Measurements from ENCODE around the gene HOXA10.

HOXA10 gene

GRCh38 chr7:27173956-27174873, at the start of gene HOXA10:
HOXA10 (minus strand) TSS chr7:27174320; CDS start chr7:27174306, 14 bp downstream.
- no peak for DNase-seq (ENCODE audit: low read depth)

DNA sequence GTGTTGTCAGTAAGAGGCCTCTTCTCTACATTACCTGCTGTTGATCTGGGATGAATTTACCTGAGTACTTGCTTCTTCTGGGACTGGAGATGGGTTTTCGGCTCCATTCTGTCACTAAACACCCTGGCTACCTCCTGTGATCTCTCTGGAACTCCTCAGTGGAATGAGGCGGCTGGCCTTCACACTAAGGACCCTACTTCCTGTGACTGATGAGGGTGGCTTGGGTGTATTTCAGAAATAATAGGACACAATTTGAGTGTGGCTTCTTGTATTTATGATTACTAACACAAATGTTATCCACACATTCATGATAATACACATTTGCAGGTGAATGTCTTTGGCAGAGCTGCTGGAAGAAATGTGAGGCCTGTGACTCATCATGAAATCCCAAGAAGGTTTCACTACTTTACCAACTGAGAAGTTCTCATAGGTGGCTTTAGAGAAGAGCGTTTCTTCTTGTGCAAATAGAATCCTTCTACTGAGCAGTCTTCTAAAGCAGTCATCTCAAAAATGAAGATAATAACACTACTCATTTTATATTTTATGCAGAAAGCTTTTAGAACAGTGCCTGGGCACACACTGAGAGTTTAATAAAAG, 47.2 kb upstream of the HOXA10 start:
- DNase-seq (ENCODE audit: low read depth) = no peak

DNA sequence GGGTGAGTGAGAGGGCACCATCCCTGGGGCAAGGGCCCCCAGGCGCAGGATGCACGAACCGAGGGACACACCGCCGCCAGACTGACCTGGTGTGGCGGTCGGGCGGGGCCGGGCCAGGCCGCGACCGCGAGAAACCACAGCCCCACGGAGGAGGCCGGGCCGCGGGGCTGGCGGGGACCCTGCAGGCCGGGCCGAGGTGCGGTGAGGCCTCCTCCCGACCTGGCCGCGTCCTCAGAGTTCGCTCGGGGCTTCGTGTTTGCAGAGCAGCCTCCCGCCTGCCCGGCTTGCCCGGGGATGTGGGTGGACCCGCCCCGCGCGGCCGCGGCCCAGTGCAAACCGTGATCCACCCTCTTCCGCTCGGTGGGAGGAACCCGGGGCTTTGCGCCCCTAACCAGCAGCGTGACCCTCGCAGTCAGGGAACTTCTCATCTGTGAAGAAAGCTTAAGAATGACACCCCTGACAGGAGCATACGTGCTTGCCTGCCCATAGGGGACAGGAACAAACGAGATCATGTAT, 46.4 kb upstream of the HOXA10 start:
- DNase-seq (ENCODE audit: low read depth) = no peak

- DNase-seq (ENCODE audit: low read depth) = no peak
Observed at GRCh38 chr7:27219821-27220220, 45.7 kb upstream of the HOXA10 start.

DNA sequence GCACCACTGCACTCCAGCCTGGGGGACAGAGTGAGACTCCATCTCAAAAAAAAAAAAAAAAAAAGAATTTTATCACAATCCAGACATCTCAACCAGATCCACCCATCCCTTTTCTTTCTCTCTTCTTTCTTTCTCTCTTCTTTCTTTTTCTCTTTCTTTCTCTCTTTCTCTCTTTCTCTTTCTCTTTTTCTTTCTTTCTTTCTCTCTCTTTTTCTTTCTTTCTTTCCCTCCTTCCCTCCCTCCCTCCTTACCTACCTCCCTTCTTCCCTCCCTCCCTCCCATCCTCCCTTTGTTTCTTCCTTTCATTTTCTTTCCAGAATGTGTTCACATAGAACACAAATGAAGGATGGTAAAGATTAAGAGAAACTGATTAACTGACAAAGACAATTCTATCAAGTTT, 43.8 kb upstream of the HOXA10 start:
- DNase-seq (ENCODE audit: low read depth) = no peak

DNA sequence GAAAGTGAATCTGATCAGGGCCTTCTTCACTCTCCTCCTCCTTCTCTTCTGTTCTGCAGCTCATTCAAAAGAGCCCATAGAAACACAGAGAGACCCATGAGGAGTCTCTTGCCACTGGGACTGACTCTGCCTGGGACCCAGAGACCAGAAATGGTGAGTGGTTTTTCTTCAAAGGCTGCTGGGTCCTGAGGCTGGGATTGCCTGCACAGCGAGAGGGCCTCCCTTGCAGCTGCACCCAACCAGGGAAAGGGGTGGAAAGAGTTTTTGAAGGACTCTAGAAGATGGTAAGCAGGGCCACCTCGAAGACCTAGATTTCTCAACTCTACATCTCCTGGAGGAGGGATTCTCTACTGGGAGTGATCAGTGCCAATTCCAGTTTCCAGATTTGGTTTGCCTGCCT, 41.2 kb upstream of the HOXA10 start:
- no peak for DNase-seq (ENCODE audit: low read depth)

GRCh38 chr7:27214239-27214950, 40.3 kb upstream of the HOXA10 start:
- DNase-seq (ENCODE audit: low read depth) = no peak

- DNase-seq (ENCODE audit: low read depth) = no peak
Observed at GRCh38 chr7:27213433-27214238, 39.5 kb upstream of the HOXA10 start.

GRCh38 chr7:27212497-27213432, 38.6 kb upstream of the HOXA10 start:
- DNase-seq (ENCODE audit: low read depth) = no peak

DNA sequence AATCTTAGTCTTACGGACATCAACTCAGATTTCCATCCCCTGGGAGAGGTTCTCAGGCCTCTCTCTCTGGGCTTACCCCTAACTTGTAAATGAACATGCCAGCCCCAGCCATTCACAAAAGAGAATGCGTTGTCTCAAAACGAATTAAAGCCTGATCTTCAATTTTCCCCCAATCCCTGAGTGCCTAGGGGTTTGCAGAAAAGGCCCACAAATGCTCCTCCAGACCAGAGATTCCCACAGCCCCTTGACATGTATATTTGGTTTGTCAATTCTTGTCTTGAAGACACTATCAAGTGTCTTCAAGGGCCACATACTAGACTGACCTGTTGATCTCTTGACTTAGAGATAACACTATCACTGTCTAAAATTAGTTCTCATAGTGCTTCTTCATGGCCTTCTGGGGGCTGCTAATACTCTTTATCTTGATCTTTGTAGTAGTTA, 37.7 kb upstream of the HOXA10 start:
- DNase-seq (ENCODE audit: low read depth) = no peak

DNA sequence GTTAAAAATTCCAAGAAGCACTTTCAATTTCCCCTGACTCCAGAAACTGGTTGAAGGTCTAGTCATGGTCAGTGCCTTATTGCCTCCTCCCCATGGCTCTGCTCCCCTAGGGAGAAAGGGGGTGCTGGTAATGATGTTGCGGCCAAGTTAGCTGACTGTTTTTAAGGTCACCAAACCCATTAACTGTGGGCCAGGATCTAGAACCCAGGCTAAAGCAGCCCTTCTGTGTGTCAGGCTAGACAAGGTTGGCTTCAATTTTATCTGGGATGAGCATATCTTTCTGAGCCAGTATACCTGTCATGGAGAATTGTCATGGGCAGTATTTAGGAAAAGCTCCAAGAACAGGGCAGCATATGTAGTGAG, 36.9 kb upstream of the HOXA10 start:
- no peak for DNase-seq (ENCODE audit: low read depth)

- DNase-seq (ENCODE audit: low read depth) = no peak
Observed at GRCh38 chr7:27210441-27211083, 36.4 kb upstream of the HOXA10 start.

DNA sequence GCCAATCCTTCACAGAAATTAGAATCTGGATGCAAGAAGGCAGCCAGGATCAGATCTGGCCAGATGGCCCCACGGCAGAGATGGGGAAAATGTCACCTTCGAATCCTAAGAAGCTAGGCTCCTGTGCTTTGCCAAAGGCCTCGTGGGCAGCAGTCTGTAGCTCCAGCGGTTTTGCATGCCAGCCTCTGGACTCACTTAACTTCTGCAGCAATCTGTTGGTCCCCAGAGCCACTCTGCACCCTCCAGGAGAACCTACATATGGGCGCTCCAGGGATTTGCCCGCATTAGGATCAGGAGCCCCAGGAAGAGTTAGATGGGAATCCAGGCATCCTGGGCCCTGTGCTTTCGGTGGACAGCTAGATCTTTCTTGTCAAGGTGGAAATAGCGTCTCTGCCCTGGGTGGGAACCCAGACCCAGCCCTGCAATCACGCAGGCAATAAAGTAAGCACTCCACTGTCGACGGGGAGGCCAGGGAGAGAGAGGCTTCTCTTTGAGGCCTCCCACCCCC, 35.9 kb upstream of the HOXA10 start:
- no peak for DNase-seq (ENCODE audit: low read depth)

- DNase-seq (ENCODE audit: low read depth) = no peak
Observed at GRCh38 chr7:27208998-27209397, 34.9 kb upstream of the HOXA10 start.

DNA sequence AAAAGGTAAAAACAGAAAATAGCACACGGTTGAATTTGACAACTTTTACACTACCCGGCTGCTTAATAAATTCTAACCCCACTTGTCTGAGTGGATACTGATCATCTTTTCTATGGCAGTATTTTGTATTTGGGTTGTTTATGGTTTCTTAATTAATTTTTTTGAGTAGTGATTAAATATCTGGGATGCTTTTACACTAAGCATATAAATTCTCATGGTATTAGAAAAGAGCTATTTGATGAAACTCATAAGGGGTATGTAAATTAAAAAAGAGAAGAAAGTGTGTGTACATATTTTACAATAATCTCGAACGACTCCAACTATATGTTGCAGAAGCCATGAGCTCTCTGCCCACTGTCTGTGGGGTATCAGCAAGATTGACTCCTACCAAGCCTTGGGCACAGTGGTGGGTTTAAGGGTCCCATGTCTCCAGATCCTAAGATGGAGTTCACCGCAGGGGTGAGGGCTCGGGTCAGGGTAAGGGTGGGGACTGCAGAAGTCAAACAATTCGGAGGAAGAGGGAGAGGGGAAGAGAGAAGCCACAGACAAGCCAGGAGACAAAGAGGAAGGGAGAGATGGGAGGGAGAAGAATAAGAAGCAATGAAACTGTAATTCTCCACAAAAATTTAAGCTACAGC, 33.3 kb upstream of the HOXA10 start:
- DNase-seq (ENCODE audit: low read depth) = no peak

DNA sequence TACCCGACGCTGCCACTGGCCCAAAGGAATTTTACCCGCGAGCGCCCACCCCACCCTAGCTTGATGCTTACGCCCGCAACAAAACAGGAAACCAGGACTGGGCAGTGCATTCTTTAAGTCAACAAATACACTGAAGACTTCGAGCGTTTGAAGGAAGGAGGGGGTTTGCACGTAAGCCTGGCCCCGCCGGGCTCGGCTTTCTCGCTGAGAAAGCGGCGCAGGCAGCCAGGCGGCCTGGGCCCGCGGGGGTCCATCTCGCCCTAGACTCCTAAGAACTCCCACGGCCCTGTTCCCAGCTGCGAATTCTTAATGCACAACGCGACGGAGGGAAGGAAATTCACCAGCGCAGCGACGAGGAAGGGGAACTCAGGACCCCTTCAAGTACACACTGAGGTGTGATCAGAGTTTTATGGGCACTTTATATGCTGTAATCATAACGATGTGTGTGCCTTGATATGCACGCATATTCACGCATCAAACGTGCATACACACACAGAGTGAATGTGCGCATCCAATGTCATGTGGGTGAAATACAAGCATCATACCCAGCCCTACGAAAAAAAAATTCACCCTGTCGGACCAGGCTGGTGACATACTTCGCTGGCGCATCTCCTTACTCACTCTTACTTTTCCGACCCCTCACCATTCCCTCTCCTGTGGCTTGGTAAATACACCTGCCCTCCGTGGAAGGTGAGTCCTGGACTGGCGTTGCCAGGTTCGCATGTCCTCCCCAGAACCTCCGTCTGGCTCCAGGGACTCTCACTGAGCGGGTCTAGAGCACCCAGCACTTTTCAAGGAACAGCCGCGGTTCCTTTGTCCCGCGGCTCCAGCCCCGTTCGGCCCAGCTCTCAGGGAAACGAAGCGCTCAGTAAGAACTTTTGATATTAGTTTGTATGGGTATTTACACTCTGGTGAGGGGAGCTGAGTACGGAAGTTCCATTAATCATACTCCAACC, 31.5 kb upstream of the HOXA10 start:
- DNase-seq (ENCODE audit: low read depth) = no peak

DNA sequence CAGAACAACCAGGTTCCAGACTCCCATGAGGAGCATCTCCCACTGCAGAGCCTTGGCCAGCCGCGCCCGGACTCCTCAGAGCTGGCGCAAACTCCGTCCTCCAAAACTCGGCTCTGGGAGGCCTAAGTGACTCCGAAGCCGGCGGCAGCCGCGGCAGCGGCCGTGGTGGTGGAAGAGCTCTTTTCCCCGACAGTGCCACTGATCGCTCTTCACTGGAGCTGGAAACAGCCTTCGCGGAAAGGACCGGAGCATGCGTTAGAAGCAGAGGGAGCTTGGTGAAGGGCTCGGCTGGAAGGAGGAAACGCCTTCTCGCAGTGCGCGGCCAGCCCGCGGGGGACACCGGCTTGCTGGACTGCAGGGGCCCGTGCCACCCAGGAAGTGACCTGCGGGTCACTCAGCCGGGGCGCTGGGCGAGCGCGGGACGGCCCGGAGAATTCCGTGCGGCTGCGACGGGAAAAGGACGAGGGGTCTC, 30.8 kb upstream of the HOXA10 start:
- no peak for DNase-seq (ENCODE audit: low read depth)

DNA sequence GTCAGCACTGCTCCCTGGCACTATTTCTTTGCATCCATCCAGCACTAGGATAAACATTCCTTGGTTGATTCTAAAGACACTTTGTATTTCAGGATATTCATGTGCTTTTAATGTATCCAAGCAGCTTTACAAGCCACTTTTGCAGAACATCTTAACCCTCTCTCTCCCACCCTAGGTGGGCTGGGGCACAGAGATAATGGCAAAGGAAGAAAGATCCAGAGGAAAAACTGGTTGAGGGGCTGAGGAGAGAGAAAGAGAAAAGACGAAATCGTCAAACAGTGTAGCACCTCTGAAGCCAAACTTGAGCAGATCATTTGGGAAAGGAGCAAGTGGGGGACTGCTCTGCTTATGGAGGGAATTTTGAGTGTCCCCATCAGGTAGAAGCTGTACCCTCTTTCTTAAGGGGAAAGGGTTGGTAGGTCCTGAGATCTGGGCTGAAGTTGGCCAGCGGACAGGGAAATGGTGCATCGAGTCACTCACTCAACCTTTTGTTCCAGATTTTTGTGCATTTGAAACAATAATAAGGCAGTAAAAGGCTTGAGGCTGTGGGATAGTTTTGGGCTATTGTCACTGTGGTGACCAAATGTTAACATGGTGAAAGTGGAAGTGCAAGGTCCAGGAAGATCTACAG, 30.0 kb upstream of the HOXA10 start:
- no peak for DNase-seq (ENCODE audit: low read depth)

All from T-helper 22 cell (primary cell).